GM21717 (cell line): ENCODE data around the gene DEGS2.
"Not testable (repeated sequence)": the region's sequence is repeated elsewhere in the genome, so short reads cannot be mapped to it uniquely, and the experiment has no call there.

Source experiments
- ATAC-seq: cut with Tn5 transposase; IDR thresholded peaks from one replicate; pipeline ENCODE4 v1.9.1; 2021; ENCODE audit warnings: mild to moderate bottlenecking, moderate library complexity; ENCODE audit not compliant: unreplicated experiment

The DEGS2 gene

DNA sequence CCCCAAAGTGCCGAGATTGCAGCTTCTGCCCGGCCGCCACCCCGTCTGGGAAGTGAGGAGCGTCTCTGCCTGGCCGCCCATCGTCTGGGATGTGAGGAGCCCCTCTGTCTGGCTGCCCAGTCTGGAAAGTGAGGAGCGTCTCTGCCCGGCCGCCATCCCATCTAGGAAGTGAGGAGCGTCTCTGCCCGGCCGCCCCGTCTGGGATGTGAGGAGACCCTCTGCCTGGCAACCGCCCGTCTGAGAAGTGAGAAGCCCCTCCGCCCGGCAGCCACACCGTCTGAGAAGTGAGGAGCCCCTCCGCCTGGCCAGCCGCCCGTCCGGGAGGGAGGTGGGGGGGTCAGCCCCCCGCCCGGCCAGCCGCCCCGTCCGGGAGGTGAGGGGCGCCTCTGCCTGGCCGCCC lies 21.2 kb upstream of the DEGS2 start:
- ATAC-seq, result not testable (repeated sequence)

DNA sequence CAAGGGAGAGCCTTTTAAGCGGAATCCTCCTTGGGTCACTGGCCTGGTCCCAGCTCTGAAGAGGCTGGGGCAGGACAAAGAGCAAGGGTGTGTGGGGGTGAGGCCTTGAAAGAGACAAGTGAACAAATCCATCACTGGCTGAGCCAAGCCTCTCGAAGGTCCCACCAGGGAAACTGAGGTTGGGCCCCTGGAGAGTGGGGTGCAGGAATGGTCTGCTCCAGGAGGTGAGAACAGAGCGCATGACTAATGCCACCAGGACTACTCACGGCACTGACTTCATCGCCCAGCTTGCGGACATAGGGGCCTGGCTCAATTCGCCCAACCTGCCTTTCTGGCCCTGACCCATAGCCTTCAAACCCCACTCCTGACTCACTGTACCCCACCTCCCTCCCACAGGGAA lies 19.2 kb upstream of the DEGS2 start:
- ATAC-seq, result no peak

DNA sequence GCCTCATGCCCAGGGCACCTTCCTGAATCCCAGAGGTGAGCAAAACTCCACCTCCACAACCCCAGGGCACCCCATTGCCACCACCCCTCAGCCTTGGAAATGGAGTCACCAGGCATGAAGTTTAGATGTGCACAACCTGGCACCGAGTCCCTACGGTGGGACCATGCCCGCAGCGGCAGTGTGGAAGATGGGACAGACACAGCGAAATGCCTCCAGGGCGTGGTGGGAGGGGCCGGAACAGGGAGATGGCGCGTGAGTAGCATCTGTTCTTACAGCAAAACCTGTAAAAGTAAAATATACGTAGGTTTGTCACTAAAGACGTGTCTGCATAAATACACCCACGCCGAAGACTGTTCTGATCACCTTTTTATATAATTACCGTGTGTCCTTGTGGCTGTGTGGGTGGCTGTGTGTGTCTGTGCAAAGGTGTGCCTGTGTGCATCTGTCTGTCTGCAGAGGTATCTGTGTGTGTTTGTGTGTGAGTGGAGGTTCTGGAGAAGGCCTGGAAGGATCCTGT lies 17.4 kb upstream of the DEGS2 start:
- ATAC-seq, result no peak

DNA sequence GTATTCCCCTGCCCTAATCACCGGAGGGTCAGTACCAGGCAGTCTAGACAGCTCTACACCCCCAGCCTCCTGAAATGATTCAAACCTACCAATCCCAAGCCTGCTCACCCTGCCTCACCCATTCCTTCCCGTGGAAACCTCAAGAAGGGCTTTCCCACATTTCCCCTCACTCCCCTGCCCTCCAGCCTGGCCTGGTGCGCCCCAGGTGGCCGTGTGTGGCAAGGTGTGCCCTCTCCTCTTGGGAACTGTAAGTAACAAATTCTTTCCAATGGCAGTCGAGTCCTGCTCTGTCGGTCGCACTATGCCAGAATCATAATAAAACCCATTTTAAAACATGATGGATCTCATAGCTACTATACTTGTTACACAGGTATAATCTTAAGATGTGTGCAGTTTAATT lies 13.9 kb upstream of the DEGS2 start:
- ATAC-seq, result no peak

DNA sequence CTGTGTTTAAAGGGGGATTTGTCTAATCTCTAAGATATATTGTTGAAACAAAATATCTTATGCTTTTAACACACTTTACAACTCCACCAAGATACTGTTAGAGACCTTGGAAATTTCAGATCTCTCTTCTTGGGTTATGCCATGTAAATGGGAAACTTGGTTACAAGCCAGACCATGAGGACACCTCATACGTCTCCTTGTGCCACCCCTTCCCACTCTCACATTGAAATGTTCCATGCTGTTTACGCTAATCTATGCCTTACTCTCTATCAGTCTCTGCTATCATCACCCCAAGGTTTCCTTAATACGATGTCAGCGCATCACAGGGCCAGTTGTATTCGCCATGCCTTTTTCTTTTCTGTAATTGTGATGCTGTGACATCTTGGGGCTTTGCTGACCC lies 13.4 kb upstream of the DEGS2 start:
- ATAC-seq, result no peak

DNA sequence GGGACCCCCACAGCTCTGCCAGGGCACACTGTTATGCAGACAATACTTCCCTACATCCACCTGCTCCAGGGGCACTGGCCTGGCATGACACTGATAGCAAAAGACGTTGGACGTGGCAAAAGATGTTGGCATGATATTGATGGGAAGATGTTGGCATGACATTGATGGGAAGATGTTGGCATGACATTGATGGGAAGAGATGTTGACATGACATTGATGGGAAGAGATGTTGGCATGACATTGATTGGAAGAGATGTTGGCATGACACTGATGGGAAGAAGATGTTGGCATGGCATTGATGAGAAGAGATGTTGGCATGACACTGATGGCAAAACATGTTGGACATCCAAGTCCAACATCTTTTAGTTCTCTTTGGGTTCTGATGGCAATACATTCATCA lies 11.4 kb upstream of the DEGS2 start:
- ATAC-seq, result no peak

DNA sequence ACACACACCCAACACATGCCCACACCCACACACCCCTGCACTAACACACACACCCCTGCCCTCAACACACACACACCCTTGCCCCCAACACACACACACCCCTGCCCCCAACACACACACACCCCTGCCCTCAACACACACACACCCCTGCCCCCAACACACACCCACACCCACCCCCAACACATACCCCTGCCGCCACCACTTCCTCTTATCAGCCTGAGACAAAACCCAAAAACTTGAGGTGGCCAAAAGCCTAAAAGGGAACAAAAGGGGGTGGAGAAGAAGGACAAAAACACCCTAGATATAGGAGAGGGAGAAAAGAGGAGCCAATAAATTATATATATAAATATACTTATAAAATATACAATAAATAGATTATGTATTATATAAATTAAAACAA lies 9.1 kb upstream of the DEGS2 start:
- no peak for ATAC-seq

DNA sequence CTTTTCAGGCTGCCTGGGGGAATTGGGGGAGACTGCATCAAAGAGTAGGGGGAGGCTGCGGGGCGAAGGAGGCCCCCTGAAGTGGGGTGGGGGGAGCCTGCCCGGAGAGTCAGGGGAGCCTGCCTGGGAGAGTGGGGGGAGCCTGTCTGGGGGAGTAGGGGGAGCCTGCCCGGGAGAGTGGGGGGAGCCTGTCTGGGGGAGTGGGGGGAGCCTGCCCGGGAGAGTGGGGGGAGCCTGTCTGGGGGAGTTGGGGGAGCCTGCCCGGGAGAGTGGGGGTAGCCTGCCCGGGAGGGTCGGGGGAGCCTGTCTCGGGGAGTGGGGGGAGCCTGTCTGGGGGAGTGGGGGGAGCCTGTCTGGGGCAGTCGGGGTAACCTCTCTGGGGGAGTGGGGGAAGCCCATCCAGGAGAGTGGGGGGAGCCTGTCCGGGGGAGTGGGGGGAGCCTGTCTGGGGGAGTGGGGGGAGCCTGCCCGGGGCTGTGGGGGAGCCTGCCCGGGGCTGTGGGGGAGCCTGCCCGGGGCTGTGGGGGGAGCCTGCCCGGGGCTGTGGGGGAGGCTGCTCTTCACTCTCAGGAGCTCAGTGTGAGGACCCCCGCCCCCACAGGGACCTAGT lies 6.5 kb upstream of the DEGS2 start:
- no peak for ATAC-seq

DNA sequence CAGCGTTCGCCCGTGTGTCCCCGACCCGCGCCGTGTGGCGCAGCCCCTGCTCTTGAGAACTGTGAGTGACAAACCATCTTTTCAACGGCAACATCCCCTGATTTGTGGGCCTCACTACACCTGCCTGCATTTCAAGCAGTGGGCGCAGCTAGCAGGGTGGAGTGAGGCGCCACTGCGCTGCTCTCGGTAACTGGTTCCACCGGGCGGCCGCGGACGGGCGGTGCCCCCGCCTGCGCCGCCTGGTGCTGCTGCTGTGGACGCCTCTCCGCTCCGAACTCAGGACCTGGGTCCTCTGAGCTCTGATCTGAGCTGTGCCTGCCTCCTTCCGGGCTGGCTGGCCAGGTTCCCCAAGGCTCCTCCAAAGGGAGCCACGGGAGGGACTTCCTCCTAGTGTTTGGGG lies 5.9 kb upstream of the DEGS2 start:
- ATAC-seq, result no peak

DNA sequence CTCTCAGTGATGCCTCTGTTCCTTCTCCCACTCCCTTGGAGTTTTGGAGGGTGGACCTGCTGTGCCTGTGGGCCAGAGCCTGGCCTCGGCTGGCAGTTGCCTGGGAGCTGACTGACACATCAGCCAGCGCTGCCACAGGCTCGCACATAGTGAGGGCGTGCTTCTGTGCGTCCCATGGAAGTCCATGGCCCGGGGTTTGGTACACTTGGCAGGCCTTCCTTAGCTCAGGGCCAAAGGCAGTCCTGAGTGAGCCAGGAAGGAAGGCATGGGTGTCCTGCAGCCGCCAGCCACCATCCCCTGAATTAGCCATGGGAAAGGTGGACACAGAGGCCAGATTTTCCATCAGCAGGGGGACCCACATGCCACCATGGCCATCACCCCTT lies 1.1 kb upstream of the DEGS2 start:
- ATAC-seq, result no peak

DNA sequence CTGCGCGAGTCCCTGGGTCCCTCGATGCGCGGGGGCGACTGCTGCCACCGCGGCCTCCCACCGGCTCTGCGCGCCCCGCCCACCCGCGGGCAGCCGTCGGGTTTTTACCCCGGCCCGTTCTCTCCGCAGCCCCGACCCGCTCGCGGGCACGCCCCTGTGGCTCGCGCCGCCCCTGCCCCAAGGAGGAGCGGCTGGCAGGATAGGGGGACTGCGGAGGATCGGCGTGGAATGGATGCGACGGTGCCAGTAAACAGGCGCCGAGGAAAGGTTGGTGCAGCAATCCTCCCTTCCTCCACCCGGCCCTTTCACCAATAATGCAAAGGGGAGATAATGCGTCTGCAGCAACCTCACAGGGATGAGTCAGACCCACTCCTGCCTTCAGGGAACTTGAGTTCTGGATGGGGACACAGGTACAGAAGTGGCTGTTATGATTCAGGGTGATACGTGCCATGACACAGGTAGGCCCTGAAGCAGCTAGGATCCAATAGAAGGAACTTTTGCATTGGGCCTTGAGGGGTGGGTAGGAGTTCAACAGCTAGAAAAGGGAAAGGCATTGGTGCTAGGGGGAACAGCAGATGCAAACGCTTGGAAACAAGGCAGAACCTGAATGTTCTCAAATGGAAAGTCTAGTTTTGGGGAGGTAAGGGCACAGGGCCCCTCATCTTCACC lies 554 bp upstream of the DEGS2 start:
- ATAC-seq, result no peak

DNA sequence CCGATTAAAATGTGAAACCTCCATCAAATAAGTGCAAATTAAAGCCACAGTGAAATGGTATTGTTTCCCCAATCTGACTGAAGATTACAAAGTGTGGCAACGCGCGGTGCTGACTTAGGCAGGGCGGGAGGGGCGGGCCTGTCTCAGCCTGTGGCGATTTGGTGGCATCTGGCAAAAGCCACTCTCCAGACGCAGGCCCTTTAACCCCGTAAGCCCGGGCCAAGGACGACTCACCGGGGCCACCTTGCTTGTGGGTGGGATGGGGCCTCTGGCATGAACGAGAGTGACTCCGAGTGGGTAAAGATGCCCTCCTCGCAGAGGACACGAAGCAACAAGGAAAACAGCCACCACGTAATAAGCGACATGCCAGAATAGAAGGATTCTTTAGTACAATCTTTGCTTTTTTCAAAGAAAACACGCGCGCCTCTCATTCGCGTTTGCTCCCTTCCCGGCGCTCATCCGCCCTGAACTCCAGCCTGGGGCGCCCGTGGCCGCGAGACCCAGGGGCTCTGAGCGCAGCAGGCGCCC lies 815 bp downstream of the DEGS2 start:
- no peak for ATAC-seq

DNA sequence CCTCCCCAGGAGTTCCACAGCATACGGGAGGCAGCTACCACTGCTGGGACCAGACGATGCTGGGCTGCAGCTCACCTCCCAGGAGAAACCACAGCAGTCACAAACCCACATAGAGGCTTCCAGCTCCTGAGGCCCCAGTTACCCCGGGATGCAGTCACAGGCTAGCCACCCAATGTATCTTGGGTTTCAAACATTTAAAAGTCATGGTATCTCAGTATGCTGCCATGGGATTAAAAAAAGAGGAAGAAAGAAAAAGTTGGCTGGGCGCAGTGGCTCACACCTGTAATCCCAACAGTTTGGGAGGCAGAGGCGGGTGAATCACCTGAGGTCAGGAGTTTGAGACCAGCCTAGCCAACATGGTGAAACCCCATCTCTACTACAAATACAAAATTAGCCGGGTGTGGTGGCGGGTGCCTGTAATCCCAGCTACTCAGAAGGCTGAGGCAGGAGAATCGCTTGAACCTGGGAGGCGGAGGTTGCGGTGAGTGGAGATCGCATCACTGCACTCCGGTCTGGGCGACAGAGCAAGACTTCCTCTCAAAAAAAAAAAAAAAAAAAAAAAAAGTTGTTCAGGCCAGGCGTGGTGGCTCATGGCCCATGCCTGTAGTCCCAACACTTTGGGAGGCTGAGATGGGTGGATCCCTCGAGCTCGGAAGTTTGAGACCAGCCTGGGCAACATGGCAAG lies 1.8 kb downstream of the DEGS2 start:
- ATAC-seq, result not testable (repeated sequence)

DNA sequence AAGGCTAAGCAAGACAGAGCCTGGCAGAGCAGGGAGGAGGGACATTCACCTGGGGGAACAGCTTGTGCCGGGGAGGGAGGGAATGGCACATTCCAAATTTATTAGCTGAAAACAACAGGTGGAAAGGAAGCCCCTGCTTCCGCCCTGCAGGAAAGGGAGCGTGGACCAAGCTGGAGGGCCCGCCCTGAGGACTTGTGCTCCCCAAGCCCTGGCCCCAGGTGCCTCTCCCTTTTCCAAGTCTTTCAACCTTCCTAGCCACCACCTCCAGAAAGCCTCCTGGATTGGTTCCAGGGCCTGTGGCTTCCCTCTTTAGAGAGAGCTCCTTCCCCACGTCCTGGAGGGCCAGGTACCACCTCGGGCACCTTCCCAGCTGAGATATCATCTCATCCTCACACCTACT lies 2.7 kb downstream of the DEGS2 start:
- ATAC-seq, result no peak

DNA sequence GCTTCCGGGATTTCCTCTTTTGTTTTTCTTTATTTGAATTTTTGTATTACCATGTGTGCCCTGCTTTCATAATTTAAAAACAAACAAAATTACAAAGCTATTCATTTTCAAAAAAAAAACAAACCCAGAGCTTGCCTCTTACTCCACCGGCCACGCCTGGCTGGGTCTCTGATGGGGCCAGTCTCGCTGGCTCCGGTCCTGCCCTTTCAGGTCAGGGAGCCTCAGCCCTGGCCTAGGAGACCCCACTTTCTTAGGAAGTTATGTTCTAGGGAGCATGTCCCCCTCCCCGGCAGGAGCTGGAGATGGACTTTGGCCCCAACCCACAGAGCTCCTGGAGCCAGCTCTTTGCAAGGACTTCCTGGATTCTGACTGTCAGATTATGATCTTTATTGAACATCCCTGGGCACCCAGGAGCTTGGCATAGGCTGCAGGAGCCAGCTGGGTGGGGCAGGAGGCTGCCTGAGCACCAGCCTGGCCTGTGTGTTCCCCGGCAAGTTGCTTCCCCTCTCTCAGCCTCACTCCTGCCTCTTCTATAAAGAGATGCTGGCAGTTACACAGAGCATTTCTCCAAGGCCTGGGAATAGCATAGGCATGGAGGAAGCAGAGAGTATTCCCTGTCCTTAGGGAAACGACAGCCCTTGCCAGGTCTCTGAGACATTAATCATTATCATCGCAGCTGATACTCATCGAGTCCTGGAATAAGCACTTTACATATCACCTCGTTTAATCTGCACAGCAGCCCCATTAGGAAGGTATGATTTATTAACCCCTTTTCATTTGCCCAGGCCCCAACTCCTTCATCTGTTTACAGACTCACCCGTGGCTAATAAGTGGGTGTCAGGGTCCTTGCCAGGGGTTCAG lies 3.5 kb downstream of the DEGS2 start:
- no peak for ATAC-seq

DNA sequence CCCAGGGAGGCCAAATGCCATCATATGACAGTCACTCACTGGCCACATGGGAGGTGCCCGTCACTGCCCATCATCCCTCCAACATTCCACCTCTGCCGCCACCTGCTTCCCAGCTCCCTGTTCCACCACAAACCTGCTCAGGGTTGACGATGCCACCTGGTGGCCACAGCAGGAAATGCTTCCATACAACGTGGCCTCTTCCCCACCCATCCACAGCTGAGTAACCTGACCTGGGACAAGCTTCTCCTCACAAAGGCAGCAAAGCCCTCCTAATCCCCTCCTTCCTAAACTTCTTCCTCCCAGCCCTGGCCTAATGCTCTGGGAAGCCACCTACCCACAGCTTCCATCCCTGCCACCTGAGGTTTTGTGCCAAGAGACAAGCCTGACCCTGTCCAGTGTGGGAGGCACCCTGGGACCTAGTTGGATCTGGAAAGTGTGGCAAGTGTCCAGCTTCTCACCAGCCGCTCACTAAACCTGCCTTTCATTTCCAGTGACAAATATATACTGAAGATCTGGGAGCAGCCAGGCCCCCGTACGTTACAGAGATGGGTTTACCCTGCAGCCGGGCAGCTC lies 4.3 kb downstream of the DEGS2 start:
- no peak for ATAC-seq

DNA sequence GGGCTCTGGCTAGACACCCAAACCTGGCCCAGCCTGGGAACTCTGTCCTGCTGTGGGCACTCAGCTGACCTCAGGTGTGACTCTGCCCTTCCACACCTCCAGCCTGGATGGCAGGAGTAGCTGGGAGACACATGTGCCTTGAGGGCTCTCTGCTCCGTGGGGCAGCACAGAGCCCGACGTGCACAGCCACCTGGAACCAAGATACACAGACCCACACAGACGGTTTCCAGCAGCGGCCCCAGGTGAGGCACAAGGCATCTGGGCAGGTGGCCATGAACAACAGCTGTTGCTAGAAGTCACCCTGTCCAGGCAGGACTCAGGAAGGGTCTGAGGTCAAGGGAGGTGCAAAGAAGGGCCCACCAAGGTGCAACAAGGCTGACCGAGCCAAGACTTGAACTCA lies 5.9 kb downstream of the DEGS2 start:
- ATAC-seq, result no peak

DNA sequence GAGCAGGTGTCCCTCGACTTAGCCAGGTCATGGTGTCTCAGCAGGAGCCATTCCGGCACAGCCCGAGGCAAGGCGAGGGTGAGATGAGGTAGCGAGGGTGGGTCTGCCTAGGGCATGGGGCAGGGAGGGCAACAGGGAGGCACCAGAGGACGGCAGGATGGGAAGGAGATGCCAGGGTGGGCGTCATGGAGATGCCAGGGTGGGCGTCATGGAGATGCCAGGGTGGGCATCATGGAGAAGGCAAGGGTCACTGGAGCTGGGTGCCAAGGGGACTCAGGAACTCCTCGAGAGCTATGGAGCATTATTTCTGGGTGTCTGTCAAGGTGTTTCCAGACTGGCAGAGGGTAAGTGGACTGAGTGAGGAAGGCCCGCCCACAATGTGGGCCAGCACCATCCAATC lies 7.4 kb downstream of the DEGS2 start:
- no peak for ATAC-seq

DNA sequence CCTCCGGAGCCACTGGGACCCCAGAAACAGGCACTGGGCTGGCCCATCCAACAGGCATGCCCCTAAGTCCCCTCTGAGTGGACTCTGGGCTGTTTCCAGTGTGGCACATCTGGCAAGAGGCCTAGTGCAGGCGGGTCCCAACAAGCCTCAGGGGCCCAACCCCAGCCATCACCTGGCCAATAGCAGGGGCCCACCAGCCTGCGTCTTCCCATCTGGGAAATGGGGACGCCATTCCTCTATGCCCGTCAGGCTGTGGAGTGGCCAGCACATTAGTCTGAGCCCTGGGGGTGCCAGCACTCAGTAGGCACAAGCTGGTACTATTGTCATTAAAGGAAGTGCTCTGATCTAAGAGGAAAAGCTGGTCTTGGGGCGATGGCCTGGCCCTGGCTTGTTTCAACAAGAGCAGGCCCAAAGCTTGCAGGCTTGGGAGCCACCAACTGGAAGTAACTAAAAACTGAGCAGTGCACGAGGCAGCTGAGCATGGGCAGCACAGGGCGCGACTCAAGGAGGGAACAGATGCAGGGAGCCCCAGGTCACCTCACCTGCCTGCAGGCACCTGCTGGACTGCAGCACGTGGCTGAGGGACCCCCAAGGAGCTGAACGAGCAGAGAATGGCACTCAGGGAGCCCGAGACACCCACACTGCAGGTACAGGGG lies 8.4 kb downstream of the DEGS2 start:
- no peak for ATAC-seq
